Stomach smooth muscle (tissue), 2 donors: ENCODE data around the gene MDFI.
A peak's percentile ranks its signal among the peaks of the same experiment; 100 is the strongest.

Experiments
- H3K27ac ChIP-seq: one replicate; pipeline ENCODE4 v1.7.0; 2013; ENCODE audit warnings: mild to moderate bottlenecking, low read length, inconsistent platforms
- H3K27me3 ChIP-seq, 2 donors: one replicate each; pipeline ENCODE4 v1.7.0; 2013; ENCODE audit warnings: low read length in 2 of 2; ENCODE audit not compliant: insufficient read depth in 2 of 2, control insufficient read depth in 1 of 2
- H3K36me3 ChIP-seq, 2 donors: one replicate each; pipeline ENCODE4 v1.7.0; 2013; ENCODE audit warnings: low read length in 2 of 2; ENCODE audit not compliant: control insufficient read depth in 2 of 2, insufficient read depth in 2 of 2
- H3K4me1 ChIP-seq: one replicate; pipeline ENCODE4 v1.7.0; 2013; ENCODE audit warnings: low read length; ENCODE audit not compliant: control insufficient read depth, insufficient read depth
- H3K4me3 ChIP-seq, 2 donors: one replicate each; pipeline ENCODE4 v1.7.0; 2013; ENCODE audit warnings: low read length in 2 of 2
- H3K9ac ChIP-seq, 2 donors: one replicate each; pipeline ENCODE4 v1.7.0; 2013; ENCODE audit warnings: low read length in 2 of 2, mild to moderate bottlenecking in 1 of 2
- H3K9me3 ChIP-seq, 2 donors: one replicate each; pipeline ENCODE4 v1.7.0; 2013; ENCODE audit warnings: low read length in 2 of 2; ENCODE audit not compliant: control insufficient read depth in 2 of 2
- donor health status: healthy.
- donor health status: Pancreatic carcinoma.

MDFI gene

DNA sequence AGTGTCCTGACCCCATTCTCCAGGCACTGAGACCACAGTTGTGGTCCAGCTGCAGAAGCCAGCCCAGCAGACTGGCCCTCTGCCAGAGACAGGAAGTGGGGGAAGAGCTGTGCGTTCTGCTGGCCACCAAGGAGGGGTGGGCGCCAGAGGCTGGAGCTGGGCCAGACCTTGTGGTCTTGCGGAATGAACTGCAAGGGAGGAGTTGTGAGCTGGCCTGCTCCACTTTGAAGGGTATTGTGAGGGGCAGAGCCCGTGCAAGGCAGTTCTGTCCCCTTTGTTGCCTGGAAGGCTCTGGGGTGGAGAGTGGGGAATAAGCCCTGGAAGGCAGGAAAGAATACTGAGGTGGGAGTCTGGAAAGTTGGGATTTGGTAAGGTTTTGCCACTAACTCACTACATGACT lies 3.6 kb upstream of the MDFI start:
- no peak overlapping the region for H3K27ac ChIP-seq

DNA sequence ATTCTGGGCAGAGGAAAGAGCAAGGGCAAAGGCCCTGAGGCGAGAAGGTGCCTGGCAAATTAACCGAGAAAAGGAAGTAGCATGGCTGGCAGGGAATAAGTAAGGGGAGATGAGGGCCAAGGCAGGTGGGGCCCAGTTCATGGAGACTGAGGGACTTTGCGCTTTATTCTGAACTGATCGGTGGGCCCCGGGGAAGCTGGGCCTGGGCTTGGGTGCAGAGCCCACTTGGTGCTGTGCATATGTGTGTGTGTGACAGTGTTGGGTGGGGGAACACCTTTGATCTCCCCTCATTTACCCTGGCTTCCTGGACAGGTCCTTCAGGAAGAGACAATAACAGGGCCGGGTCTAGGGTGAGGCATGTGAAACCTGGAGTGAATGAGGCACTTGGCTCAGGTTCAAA lies 2.9 kb upstream of the MDFI start:
- Histone ChIP-seq H3K9me3 (no peaks in the 10 kb centered on the region), H3K4me1 (peaks cover 24% of the 10 kb centered on the region), H3K36me3 (no peaks in the 10 kb centered on the region), H3K27ac (no peak overlapping the region), H3K27me3 (peaks cover 30 to 41% of the 10 kb centered on the region in 2 donors), H3K4me3 (no peak overlapping the region), H3K9ac (no peak overlapping the region)

More for the DNA sequence above, 3.6 kb upstream of the MDFI start:
- Histone ChIP-seq H3K9ac (no peak overlapping the region), H3K4me3 (no peak overlapping the region), H3K27me3 (peaks cover 28 to 37% of the 10 kb centered on the region in 2 donors), H3K4me1 (peaks cover 20% of the 10 kb centered on the region), H3K9me3 (no peaks in the 10 kb centered on the region), H3K36me3 (no peaks in the 10 kb centered on the region)

DNA sequence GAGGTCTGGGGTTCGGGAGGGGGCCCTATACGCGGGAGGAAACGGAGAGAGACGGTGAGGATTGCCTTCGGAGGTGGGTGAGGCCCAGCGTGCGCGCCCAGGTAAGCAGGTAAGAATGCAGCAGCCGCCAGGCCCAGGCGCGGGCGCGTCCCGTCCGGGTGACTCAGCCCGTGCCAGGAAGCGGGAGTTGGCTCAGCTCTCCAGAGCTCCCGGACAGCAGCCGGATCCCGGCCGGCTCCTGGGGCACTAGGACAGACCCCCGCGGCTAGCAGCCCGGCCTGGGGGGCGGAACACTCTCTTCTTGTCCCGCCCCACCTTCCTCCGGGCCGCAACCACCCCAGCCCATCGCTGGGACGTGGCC lies 1.5 kb upstream of the MDFI start:
- no peak overlapping the region for H3K4me3 ChIP-seq
- no peak overlapping the region for H3K9ac ChIP-seq
- H3K9me3 ChIP-seq, result no peaks in the 10 kb centered on the region
- H3K27me3 ChIP-seq, result peaks cover 30 to 41% of the 10 kb centered on the region in 2 donors
- H3K36me3 ChIP-seq, result no peaks in the 10 kb centered on the region
- no peak overlapping the region for H3K27ac ChIP-seq
- peaks cover 26% of the 10 kb centered on the region for H3K4me1 ChIP-seq

DNA sequence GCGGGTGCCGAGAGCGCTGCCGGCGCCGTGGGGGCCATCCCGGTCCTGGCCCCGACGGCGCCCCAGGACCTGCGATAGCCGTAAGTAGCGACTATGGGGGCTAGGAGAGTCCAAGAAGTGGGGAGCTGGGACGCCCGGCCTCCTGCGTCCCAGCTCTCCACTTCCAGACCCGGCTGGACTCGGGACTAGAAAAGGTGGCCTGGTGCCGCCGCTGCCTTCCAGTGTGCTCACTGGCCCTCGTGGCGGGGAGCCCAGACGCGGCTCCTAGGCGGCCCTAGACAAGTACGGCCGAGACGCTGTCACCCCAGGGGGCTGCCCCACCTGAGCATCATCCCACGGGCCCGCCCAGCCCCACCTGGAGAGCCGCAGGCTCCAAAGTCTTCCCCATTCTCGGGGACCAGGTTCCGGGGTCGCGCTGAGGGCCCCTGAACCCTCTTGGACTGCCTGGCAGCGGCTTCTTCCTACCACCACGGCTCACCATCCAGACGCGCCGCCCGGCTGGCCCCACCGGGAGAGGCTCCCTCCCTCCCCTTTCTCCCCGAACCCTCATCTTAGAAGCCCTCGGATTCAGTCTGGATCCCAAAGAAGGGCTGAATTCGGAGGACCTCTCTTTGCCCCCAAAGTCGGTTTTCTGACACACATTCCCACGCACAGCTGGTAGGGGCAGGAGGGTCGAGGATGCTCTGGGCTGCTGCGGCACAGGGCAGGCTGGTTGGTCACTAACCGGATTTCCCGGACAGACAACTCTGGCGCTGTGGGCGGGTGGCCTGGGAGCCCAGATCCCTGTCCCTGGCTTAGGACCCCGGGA lies 870 bp upstream of the MDFI start:
- no peak overlapping the region for H3K27ac ChIP-seq
- no peaks in the 10 kb centered on the region for H3K9me3 ChIP-seq
- peaks cover 30% of the 10 kb centered on the region for H3K4me1 ChIP-seq
- H3K9ac ChIP-seq, result peak overlapping the region in 1 of 2 donors; percentile 3
- peak overlapping the region; percentile 48 to 69 for H3K4me3 ChIP-seq
- peaks cover 28 to 41% of the 10 kb centered on the region in 2 donors for H3K27me3 ChIP-seq
- no peaks in the 10 kb centered on the region for H3K36me3 ChIP-seq

DNA sequence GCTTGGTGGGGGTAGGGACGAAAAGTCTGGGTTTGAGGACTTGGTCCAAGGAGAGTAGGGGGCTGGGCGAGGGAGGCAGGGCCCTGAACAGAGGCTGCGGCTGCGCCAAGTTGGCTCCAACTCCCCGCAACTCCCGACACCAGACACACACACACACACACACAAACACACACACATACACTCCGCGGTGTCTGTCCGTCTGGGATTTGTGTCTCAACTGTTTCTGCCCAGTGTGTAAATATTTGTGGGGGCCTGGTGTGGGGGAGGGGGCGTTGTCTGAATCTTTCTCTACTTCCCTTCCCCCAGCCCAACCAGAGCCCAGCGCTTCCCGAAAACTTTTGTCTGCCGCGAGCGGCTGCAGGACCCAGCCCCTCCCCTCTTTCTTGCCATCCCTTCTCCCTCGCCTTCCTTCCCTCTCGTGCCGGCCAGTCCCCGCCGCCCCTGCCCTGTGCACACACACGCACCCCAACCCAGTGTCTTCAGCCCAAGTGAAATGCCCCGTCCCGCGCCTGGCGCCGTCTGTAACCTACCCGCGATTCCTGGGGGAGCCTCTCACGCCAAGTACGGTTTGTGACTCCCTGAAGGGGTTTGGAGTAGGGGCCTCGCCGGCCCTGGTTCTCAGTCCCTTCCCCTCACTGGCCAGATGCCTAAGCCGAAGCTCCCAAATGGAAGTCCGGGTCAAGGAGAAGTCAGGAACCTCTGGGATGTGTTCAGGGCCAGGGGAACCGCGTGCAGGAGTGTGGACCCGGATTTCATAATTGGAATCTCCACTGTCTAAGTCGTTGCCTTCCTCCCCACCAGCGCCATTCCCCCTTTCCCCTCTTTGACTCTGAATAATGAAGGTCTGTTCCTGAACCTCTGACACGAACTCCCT lies 904 bp downstream of the MDFI start:
- H3K9ac ChIP-seq, result no peak overlapping the region
- H3K27ac ChIP-seq, result no peak overlapping the region
- H3K9me3 ChIP-seq, result no peaks in the 10 kb centered on the region
- peak overlapping the region; percentile 43 to 69 for H3K4me3 ChIP-seq
- peaks cover 30% of the 10 kb centered on the region for H3K4me1 ChIP-seq
- H3K27me3 ChIP-seq, result peaks cover 26 to 37% of the 10 kb centered on the region in 2 donors
- H3K36me3 ChIP-seq, result no peaks in the 10 kb centered on the region

DNA sequence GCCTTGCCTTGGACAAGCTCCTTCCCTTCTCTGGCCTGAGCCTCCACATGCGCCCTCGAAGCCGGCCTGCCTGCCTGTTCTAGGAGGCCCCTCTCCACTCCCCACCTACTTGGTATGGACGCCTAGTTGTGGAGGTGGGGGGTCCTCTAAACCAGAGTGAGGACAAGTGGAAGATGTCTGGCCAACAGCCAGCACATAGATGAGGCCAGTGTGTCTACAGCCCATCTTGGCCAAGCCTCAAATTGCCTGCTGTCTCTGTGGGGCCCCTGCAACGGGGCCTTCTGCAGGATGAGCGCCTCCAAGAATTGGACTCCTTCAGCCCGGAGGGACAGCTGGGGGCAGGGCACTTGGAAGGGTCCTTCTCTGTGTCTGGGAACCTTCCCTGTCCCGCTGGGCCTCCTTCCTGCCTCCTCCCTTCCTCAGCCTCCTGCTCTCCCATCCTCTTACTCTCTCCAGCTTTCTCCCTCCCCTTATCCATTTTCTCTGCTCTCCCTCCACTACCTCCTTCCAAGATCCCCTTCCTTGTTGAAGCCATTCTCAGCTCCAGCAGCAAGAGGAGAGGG lies 1.6 kb downstream of the MDFI start:
- Histone ChIP-seq H3K4me3 (no peak overlapping the region), H3K36me3 (no peaks in the 10 kb centered on the region), H3K4me1 (peaks cover 30% of the 10 kb centered on the region), H3K9ac (no peak overlapping the region), H3K27me3 (peaks cover 21 to 37% of the 10 kb centered on the region in 2 donors), H3K27ac (no peak overlapping the region), H3K9me3 (no peaks in the 10 kb centered on the region)

DNA sequence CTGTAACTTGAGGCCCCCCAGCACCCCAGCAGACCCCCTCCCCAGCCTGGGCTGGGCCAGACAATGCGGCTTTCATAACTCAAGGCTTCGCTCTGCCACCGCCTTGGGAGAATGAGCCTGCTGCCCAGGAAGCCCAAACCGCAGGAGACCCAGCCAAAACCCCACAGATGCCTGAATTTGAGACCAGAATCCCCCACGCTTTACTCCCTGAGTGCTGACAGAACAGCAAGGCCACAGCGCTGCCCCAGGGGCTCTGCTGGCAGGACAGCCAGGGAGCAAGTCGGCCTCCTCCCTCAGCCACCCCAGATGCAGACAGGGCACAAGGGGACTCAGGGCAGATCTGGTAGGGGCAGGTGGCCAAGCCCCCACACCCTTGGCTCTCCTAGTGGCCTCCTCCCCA lies 2.2 kb downstream of the MDFI start:
- Histone ChIP-seq H3K9ac (no peak overlapping the region), H3K4me1 (peaks cover 30% of the 10 kb centered on the region), H3K27ac (no peak overlapping the region), H3K4me3 (no peak overlapping the region), H3K27me3 (peaks cover 21 to 37% of the 10 kb centered on the region in 2 donors), H3K36me3 (no peaks in the 10 kb centered on the region), H3K9me3 (no peaks in the 10 kb centered on the region)

DNA sequence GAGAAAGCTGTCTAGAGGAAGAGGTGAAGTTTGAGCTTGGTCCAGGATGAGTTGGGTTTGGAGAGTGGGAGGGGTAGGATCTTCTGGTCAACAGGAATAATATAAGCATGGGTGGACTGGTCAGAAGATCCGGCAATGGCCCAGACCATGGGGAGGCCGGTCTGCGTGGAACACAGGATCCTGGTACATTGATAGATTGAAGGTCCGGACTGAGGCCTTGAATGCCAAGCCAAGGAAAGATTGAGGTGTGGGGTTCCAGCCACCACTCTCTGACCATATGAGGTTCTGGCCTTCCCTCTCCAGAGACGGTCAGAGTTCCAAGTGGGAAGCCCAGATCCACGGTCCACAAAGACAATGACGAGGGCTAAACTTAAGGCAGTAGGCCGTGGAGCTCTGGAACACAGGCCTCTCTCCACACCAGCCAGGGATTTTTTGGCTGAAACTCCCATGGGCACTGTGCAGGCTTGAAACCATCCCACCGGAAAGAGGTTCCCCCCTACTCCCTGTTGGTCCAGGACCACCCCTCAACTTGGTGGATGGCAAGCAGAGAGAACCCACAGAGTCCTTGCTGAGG lies 3.2 kb downstream of the MDFI start:
- no peak overlapping the region for H3K9ac ChIP-seq
- H3K9me3 ChIP-seq, result no peaks in the 10 kb centered on the region
- H3K27ac ChIP-seq, result no peak overlapping the region
- peaks cover 30% of the 10 kb centered on the region for H3K4me1 ChIP-seq
- H3K36me3 ChIP-seq, result no peaks in the 10 kb centered on the region
- no peak overlapping the region for H3K4me3 ChIP-seq
- H3K27me3 ChIP-seq, result peaks cover 18 to 35% of the 10 kb centered on the region in 2 donors

DNA sequence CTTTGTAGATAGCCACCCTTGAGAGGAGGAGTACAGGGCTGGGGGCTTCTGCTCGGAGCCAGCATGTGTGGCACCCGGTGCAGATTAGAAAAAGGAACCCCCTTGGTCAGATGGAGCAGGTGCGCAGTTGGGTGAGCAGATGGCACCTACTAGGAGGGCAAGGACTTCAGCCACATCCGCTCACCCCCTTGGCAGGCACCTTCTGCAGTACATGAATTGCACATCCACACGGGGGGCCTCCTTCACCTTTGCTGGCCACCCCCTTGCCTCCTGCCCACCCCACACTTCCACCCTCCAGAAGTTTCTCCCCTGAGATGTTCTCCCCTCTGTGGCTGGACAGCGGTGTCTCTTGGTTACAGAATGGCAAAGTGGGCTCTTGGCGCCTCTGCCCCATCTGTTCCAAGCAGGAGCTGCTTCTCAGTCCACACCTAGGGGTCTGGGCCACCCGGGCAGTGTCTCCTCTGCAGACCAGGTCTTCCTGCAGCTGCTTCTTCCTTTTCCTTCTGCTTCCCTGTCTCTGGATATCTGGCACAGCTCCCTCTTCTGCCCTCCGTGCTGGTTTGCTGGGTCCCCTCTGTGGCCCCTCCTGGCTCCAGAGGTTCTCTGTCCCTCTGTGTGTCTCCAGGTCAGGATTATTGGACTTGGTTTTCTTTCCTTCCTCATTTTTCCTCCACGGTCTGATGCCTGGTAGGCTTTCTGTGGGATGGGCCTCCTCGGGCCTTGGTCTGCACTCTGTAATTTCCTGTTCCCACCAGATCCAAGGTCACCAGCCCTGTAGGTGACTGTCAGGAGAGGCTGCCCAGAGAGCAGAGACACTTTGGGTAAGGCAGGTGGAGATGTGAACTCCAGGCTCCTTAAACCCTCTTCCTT lies 4.1 kb downstream of the MDFI start:
- Histone ChIP-seq H3K4me1 (peaks cover 30% of the 10 kb centered on the region), H3K4me3 (no peak overlapping the region), H3K36me3 (no peaks in the 10 kb centered on the region), H3K9me3 (no peaks in the 10 kb centered on the region), H3K9ac (no peak overlapping the region), H3K27me3 (peaks cover 13 to 26% of the 10 kb centered on the region in 2 donors), H3K27ac (no peak overlapping the region)
